Ovary (tissue), 9 donors: ENCODE data around the gene PPP1R13B. TPM values are rescaled to one million over a fixed set of nuclear protein-coding genes. Genes with fewer than 3 reads are reported as not detected.
"Not testable (repeated sequence)": the region's sequence is repeated elsewhere in the genome, so short reads cannot be mapped to it uniquely, and the experiment has no call there.

Experiments
- DNase-seq, 5 donors: peaks; one replicate each; pipeline ENCODE4 v3.0.0-alpha.2; 2019 to 2020
- H3K27ac ChIP-seq, 2 donors: fragments of 200-600 bp; one replicate each; pipeline versions ENCODE4 v1.5.1 to v1.8.0; 2019 to 2022
- H3K27me3 ChIP-seq: fragments of 200-600 bp; one replicate; pipeline ENCODE4 v1.8.0; 2022
- H3K36me3 ChIP-seq: fragments of 200-600 bp; sonication (generic); one replicate; pipeline ENCODE4 v1.5.1; 2019
- H3K4me1 ChIP-seq: one replicate; pipeline ENCODE4 v1.8.1; 2013; ENCODE audit warnings: mild to moderate bottlenecking, moderate library complexity; ENCODE audit not compliant: insufficient read depth
- H3K4me3 ChIP-seq: fragments of 200-600 bp; sonication (generic); one replicate; pipeline ENCODE4 v1.5.1; 2017
- H3K9me3 ChIP-seq, 2 donors: fragments of 200-600 bp in 1 of 2; sonication (generic) in 1 of 2; one replicate each; pipeline versions ENCODE4 v1.5.1 to v1.8.1; 2013 to 2019; ENCODE audit warnings: mild to moderate bottlenecking in 1 of 2, moderate library complexity in 1 of 2
- EP300 ChIP-seq: sonication (generic); formaldehyde crosslinking; IDR thresholded peaks from one replicate; pipeline ENCODE4 v1.6.1; 2017; ENCODE audit warnings: antibody characterized with exemption
- POLR2A ChIP-seq: fragments of 450-650 bp; IDR thresholded peaks from one replicate; pipeline ENCODE4 v1.6.1; 2017; ENCODE audit warnings: antibody characterized with exemption, mild to moderate bottlenecking, moderate library complexity
- WGBS, 3 donors: extraction: QIAGEN DNeasy Blood & Tissue Kit in 1 of 3; methylation state at CpG; one replicate each; pipeline versions ENCODE4 v1.1.5 to v1.1.7; 2013 to 2017; 5-methylcytosine and 5-hydroxymethylcytosine counted together
- intact Hi-C, 4 donors: fragments of 100-400 bp; cut with DNase I; formaldehyde crosslinking; loops; one replicate each; pipeline versions ENCODE4 v1.11.0 to v1.15.1; 2022 to 2023
- polyA plus RNA-seq, 2 donors: library from polyadenylated mRNA; stranded (reverse); fragments of 200-250 nt in 1 of 2; fragments of 350-450 nt in 1 of 2; fragmentation: Illumina TruSeq in 1 of 2; extraction: RNeasy Lipid Tissue Mini Kit (QIAGEN cat#74804) in 1 of 2; gene quantifications; one replicate each; pipeline ENCODE4 v1.2.3, GENCODE V29; 2013 to 2014
- total RNA-seq, 7 donors: library from RNA; depleted of rRNA in 2 of 7; stranded (reverse); fragments of >200 nt in 2 of 7; fragmentation: NEBNext Ultra II Directional in 3 of 7; extraction: Animal tissue kit (Norgen Biotek cat#: 25700) in 3 of 7; gene quantifications; one replicate each; pipeline versions ENCODE4 v1.1.0 to v1.2.4, GENCODE V29; 2016 to 2023
- TF ChIP-seq, protein P1 (sequence below), 3 donors: fragments of 450-650 bp in 2 of 3; fragments of 200-600 bp in 1 of 3; IDR thresholded peaks; one replicate each; pipeline versions ENCODE4 v1.5.1 to v1.8.0; 2016 to 2022; ENCODE audit warnings: antibody characterized with exemption in 3 of 3, mild to moderate bottlenecking in 1 of 3
- donor health status: DM: no; HTN: no; CAD: no; lungs with moderate emphysema.
- donor health status: DM: no; HTN: no; CAD: no.
- donor health status: Bipolar disorder and iron deficiency.
- donor health status: DM: yes; HTN: yes; CAD: no.
- donor health status: DM: no; HTN: no; CAD: no.
- donor health status: DM: yes; HTN: yes; CAD: no.

Gene PPP1R13B
- total and polyA plus RNA-seq, 9 donors, result 15.0 to 64.8 (median 35.3) TPM

DNA sequence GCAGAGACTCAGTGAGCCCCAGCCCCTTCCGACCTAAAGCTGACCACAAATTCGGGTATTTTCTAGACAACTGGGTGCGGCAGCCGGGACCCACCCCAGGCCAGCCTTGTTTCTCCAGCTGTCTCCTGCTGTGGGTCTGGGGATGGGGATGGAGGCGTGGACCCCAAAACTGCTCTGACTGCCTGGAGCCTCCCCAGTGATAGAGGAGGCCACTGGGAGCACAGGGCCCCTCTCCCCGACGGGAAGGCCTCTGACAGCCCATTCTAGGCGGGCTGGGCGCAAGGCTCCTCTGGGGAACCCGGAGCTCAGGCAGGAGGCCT is 42.6 kb upstream of the PPP1R13B start:
- H3K27me3 ChIP-seq, result no peaks in the 10 kb centered on the region
- no peaks in the 10 kb centered on the region for H3K9me3 ChIP-seq
- TF ChIP-seq POLR2A (no peak), EP300 (no peak)
- TF ChIP-seq, protein P1, sequence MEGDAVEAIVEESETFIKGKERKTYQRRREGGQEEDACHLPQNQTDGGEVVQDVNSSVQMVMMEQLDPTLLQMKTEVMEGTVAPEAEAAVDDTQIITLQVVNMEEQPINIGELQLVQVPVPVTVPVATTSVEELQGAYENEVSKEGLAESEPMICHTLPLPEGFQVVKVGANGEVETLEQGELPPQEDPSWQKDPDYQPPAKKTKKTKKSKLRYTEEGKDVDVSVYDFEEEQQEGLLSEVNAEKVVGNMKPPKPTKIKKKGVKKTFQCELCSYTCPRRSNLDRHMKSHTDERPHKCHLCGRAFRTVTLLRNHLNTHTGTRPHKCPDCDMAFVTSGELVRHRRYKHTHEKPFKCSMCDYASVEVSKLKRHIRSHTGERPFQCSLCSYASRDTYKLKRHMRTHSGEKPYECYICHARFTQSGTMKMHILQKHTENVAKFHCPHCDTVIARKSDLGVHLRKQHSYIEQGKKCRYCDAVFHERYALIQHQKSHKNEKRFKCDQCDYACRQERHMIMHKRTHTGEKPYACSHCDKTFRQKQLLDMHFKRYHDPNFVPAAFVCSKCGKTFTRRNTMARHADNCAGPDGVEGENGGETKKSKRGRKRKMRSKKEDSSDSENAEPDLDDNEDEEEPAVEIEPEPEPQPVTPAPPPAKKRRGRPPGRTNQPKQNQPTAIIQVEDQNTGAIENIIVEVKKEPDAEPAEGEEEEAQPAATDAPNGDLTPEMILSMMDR (IDR thresholded peaks at IDR 0.05), result no peak
- no peaks in the 10 kb centered on the region for H3K36me3 ChIP-seq
- no peak overlapping the region for H3K27ac ChIP-seq
- peaks cover 11% of the 10 kb centered on the region for H3K4me1 ChIP-seq
- intact Hi-C loops, result loop anchor here in 2 of 4 donors (10.0 kb wide), 1 partner anchor 85 kb away; no protein-coding TSS in a partner anchor
- 61 to 80% (median 74%) methylated on average over 8 to 10 of the region's 10 CpGs for WGBS, 3 donors
- no peak for DNase-seq
- no peak overlapping the region for H3K4me3 ChIP-seq

DNA sequence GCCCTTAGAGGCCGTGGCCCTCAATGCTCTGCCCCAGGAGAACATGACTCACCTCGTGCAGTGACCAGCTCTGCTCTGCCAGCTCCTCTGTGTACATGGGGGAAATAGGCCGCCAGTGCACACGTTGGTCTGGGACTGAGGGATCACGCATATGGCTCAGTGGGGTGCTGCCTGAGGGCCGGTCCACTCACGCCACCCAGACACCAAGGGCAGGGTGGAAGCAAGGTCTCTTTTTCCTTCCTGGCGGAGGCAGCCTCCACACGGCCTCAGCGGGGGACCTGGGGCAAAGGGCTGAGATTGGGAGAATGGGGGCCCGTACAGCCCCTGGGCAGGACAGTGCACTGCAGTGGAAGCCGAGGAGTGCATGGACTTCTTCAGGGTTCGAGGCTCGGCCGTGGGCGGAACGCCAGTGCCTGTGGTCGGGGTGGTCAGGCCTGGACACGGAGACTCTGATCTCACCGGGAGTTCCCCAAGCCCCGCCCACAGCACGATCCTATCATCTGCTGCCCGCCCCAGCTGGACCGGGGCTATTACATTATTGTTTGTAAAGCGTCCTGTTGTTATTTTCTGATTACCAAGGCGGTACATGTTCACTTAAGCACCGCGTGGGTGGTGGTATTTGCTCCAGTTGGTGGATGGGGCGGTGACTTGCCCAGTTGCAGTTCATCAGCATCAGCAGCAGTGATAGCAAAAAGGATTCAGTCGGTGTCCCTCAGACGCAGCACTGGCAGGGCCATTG is 42.1 kb upstream of the PPP1R13B start:
- H3K9me3 ChIP-seq, result no peaks in the 10 kb centered on the region
- WGBS, 3 donors, result 35 to 56% (median 41%) methylated on average over 29 to 31 of the region's 31 CpGs
- intact Hi-C loops, result loop anchor here in 2 of 4 donors (10.0 kb wide), 1 partner anchor 85 kb away; no protein-coding TSS in a partner anchor
- H3K4me1 ChIP-seq, result peaks cover 11% of the 10 kb centered on the region
- H3K4me3 ChIP-seq, result no peak overlapping the region
- no peaks in the 10 kb centered on the region for H3K36me3 ChIP-seq
- TF ChIP-seq POLR2A (no peak), EP300 (no peak)
- TF ChIP-seq, protein P1 (IDR thresholded peaks at IDR 0.05), result no peak
- peak in 1 of 5 donors; percentile 57 for DNase-seq
- H3K27ac ChIP-seq, result no peak overlapping the region
- no peaks in the 10 kb centered on the region for H3K27me3 ChIP-seq

DNA sequence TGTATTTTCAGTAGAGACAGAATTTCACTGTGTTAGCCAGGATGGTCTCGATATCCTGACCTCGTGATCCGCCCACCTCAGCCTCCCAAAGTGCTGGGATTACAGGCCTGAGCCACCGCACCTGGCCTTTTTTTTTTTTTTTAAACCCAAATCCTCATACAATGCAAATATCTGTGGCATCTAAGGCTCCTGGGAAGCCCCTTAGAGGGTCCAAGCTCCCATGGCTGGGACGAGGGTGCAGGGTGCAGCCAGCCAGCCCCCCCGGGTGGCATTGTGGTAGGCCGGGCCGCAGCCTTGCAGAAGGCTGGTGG is 41.6 kb upstream of the PPP1R13B start:
- H3K27me3 ChIP-seq, intact Hi-C loops, H3K9me3 ChIP-seq, H3K27ac ChIP-seq, H3K4me3 ChIP-seq, H3K36me3 ChIP-seq, DNase-seq: not testable (repeated sequence)
- 94 to 99% (median 99%) methylated on average over 5 to 8 of the region's 8 CpGs for WGBS, 3 donors
- H3K4me1 ChIP-seq, result peaks cover 11% of the 10 kb centered on the region

DNA sequence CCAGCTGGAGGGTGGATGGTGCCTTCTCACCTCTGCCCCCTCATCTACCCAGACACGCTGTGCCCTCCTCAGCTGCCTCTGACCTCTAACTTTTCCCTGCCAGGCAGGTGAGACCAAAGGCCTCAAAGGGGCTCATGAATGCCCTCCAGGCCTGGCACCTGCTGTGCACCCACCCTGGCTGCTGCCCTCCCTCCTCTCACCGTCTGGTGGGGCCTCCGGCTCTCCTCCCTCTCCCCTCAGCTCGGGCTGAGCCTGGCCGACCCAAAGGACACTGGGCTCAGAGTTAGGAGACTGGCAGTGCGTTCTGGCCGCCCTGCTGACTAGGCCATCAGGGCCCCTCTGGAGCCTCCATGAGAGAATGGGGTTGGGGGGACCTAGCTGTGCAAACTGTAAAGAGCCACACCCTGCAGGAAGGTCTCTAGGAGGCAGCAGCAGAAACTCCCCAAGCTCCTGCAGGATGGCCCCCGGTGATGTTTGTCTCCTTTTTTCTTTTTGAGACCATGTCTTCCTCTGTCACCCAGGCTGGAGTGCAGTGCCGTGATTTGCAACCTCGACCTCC is 40.3 kb upstream of the PPP1R13B start:
- no peaks in the 10 kb centered on the region for H3K9me3 ChIP-seq
- no peaks in the 10 kb centered on the region for H3K27me3 ChIP-seq
- peaks cover 18% of the 10 kb centered on the region for H3K4me1 ChIP-seq
- WGBS, 3 donors, result 89 to 93% (median 91%) methylated on average over 9 to 10 of the region's 10 CpGs
- DNase-seq, result no peak
- intact Hi-C loops, result no loop called here
- H3K27ac ChIP-seq, result no peak overlapping the region
- TF ChIP-seq POLR2A (no peak), EP300 (no peak)
- TF ChIP-seq, protein P1 (IDR thresholded peaks at IDR 0.05), result no peak
- H3K36me3 ChIP-seq, result no peaks in the 10 kb centered on the region
- no peak overlapping the region for H3K4me3 ChIP-seq

DNA sequence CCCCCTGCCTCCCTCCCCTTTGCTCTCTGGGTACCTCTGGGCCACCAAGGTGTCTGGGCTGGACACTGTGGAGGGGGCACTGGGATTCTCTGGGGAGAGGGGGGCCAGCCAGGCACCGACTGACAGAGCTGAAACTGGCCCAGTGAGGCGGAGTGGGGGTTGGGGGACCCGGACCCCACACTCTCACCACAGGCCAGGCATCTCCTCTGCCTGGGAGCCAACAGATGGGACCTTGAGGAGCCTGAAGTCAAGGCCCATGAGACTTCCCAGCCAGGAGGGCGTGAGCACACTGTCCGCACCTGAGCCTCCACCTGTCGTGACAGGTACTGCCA is 39.8 kb upstream of the PPP1R13B start:
- Histone ChIP-seq H3K4me1 (peaks cover 21% of the 10 kb centered on the region), H3K4me3 (no peak overlapping the region), H3K27ac (no peak overlapping the region), H3K27me3 (no peaks in the 10 kb centered on the region), H3K9me3 (no peaks in the 10 kb centered on the region), H3K36me3 (no peaks in the 10 kb centered on the region)
- DNase-seq, result no peak
- WGBS, 3 donors, result 83 to 93% (median 87%) methylated on average over 6 of the region's 6 CpGs
- no peak for TF ChIP-seq EP300
- TF ChIP-seq, protein P1 (IDR thresholded peaks at IDR 0.05), result no peak
- TF ChIP-seq POLR2A, result no peak
- intact Hi-C loops, result no loop called here
